BJ (cell line): ENCODE results near the gene ARIH2. TPM values are rescaled to one million over a fixed set of nuclear protein-coding genes. Genes with fewer than 3 reads are reported as not detected.

Source experiments
- CTCF ChIA-PET: fragments of 350-600 bp; formaldehyde crosslinking; extraction: SDS; loops from one replicate; lab custom pipeline; 2021; ENCODE audit warnings: antibody characterized with exemption, inconsistent platforms; lab: Yijun Ruan, JAX
- POLR2A ChIA-PET: fragments of 300-600 bp; sonication (Branson Sonifier 250); formaldehyde crosslinking; extraction: SDS; loops from one replicate; lab custom pipeline; 2021; ENCODE audit warnings: antibody characterized with exemption; lab: Charles Lee
- DNase-seq: peaks from one replicate; pipeline ENCODE4 v3.0.0-alpha.2; 2011; ENCODE audit warnings: low read depth
- H3K27me3 ChIP-seq: 2 replicates; pipeline ENCODE4 v1.6.0; 2011; ENCODE audit warnings: low read length; ENCODE audit not compliant: control insufficient read depth, insufficient read depth
- H3K36me3 ChIP-seq: 2 replicates; pipeline ENCODE4 v1.5.1; 2011; ENCODE audit warnings: low read length; ENCODE audit not compliant: control insufficient read depth, insufficient read depth
- H3K4me3 ChIP-seq: 2 replicates; pipeline ENCODE4 v1.5.1; 2011; ENCODE audit warnings: low read depth, mild to moderate bottlenecking, control low read depth, low read length
- polyA plus RNA-seq: library from polyadenylated mRNA; depleted of rRNA; stranded (reverse); fragments of >200 nt; gene quantifications from 2 replicates; pipeline ENCODE4 v1.2.3, GENCODE V29; 2011
- TF ChIP-seq, protein P1 (sequence below): IDR thresholded peaks from 2 replicates; pipeline ENCODE4 v1.5.1; 2011; ENCODE audit warnings: low read depth, mild to moderate bottlenecking, control low read depth, inconsistent platforms, low read length, moderate library complexity; ENCODE audit not compliant: insufficient read depth

Gene ARIH2
- polyA plus RNA-seq, 1 experiment: 96.7 TPM

DNA sequence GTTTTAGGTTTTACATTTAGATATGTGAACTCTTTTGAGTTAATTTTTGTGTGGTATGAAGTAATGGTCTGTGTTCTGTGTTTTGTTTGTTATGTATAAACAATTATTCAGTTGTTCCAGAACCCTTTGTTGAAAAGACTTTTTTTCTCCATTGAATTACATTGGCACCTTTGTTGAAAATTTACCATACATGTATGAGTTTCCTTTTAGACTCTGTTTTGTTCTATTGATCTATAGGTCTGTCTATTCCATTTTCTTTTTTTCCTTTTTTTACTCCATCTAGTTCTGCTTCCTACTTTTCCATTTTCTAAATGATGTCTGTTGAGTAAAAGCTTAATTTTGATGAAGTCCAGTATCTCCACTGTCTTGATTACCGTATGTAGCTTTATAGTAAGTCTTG is 31.4 kb downstream of the ARIH2 start:
- ChIA-PET POLR2A (interaction anchor here (0.7 kb wide), 1 partner anchor 403 kb away, joined by 3 read pairs; no protein-coding TSS in a partner anchor), CTCF (interaction anchor here (1.7 to 2.0 kb wide), 2 partner anchors 11 to 210 kb away, joined by 4 to 5 read pairs; no protein-coding TSS in a partner anchor)
- peaks cover 2% of the 10 kb centered on the region; the same call in 1 of the 2 replicates for H3K36me3 ChIP-seq
- TF ChIP-seq, protein P1, sequence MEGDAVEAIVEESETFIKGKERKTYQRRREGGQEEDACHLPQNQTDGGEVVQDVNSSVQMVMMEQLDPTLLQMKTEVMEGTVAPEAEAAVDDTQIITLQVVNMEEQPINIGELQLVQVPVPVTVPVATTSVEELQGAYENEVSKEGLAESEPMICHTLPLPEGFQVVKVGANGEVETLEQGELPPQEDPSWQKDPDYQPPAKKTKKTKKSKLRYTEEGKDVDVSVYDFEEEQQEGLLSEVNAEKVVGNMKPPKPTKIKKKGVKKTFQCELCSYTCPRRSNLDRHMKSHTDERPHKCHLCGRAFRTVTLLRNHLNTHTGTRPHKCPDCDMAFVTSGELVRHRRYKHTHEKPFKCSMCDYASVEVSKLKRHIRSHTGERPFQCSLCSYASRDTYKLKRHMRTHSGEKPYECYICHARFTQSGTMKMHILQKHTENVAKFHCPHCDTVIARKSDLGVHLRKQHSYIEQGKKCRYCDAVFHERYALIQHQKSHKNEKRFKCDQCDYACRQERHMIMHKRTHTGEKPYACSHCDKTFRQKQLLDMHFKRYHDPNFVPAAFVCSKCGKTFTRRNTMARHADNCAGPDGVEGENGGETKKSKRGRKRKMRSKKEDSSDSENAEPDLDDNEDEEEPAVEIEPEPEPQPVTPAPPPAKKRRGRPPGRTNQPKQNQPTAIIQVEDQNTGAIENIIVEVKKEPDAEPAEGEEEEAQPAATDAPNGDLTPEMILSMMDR: no peak
- no peak overlapping the region for H3K4me3 ChIP-seq
- no peak for DNase-seq
- no peaks in the 10 kb centered on the region for H3K27me3 ChIP-seq

DNA sequence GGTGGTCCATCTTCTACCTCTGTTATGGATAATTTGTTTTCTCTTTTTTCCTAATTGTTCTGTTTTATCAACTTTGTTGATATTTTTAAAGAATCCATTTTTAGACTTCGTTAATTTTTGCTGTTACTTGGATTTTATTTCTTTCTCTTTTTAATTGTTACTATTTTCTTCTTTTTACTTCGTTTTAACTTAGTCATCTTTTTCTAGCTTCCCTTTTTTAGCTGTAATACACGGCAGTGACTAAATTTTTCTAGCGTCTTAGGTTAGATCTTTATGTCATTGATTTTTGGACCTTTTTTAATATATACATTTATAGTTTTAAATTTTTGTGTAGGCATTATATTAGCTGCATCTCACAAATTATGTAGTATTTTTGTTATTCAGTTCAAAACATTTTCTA is 33.1 kb downstream of the ARIH2 start:
- CTCF ChIA-PET: interaction anchor here (0.6 to 2.0 kb wide), 7 partner anchors 8 to 212 kb away, joined by 3 to 6 read pairs (median 3); no protein-coding TSS in a partner anchor

DNA sequence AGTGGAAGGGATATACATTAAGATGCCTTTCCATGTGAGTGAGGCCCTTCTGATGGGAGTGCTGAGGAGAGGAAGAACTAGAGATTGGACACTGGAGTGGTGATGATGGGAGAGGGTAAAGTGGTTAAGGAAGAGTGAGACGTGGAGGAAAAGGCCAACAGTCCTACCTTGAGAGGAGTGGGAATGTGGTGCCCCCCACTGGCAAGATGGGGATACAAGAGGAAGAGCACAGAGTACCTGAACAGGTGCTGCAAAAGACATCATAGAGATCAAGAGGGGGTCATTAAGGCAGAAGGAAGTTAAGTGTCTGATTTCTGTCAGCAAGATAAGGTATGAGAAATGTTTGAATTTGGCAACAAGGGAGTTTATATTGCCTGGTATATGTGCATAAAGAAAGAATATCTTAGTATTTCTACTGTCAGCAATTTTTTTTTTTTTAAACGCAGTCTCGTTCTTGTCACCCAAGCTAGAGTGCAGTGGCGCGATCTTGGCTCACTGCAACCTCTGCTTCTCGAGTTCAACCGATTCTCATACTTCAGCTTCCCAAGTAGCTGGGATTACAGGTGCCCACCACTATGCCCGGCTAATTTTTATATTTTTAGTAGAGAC is 34.0 kb downstream of the ARIH2 start:
- Histone ChIP-seq H3K36me3 (no peaks in the 10 kb centered on the region; the same call in 1 of the 2 replicates), H3K4me3 (no peak overlapping the region), H3K27me3 (no peaks in the 10 kb centered on the region)
- TF ChIP-seq, protein P1: no peak; the same call in 1 of the 2 replicates
- CTCF ChIA-PET: interaction anchor here (1.2 to 1.9 kb wide), 4 partner anchors 9 to 213 kb away, joined by 3 to 6 read pairs (median 3); no protein-coding TSS in a partner anchor
- no peak for DNase-seq
- POLR2A ChIA-PET: no interaction called here

More for the DNA sequence above, 33.1 kb downstream of the ARIH2 start:
- no peaks in the 10 kb centered on the region for H3K27me3 ChIP-seq
- H3K36me3 ChIP-seq: peaks cover under 1% of the 10 kb centered on the region; the same call in 1 of the 2 replicates
- POLR2A ChIA-PET: no interaction called here
- H3K4me3 ChIP-seq: no peak overlapping the region
- TF ChIP-seq, protein P1: no peak
- no peak for DNase-seq

DNA sequence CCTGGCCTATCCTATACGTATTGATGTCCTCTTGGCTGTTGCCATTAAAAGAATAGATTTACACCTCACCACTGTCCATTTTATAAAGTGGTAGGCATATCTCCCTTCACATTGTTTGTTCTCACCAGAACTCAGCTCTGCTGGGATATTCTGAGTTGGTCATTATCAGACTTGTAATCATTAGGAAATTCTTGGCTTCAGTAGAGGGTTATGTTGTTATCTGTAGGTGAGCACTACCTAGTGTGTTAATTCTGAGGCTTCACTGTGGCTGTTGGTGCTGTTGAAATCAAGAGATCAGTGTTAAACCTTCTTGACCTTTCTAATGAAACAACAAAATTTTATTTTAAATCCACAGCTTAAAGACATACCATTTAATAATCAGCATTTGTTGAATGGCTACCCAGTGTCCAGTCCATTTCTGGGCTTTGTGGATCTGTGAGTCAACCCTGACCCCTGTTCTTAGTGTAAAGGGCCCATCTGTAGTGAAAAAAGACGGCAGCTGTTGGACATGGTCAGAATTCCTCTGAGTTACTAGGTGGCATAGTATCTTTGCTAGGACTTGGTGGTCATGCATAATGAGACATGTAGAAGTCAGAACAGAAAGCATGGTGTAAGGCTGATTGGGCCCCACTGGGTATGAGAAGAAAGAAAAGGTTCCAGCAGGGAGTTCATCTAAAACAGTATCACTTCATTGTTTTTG is 38.5 kb downstream of the ARIH2 start:
- Histone ChIP-seq H3K27me3 (no peaks in the 10 kb centered on the region), H3K36me3 (no peaks in the 10 kb centered on the region; the same call in 1 of the 2 replicates), H3K4me3 (no peak overlapping the region)
- ChIA-PET CTCF (no interaction called here), POLR2A (no interaction called here)
- TF ChIP-seq, protein P1: no peak
- no peak for DNase-seq

DNA sequence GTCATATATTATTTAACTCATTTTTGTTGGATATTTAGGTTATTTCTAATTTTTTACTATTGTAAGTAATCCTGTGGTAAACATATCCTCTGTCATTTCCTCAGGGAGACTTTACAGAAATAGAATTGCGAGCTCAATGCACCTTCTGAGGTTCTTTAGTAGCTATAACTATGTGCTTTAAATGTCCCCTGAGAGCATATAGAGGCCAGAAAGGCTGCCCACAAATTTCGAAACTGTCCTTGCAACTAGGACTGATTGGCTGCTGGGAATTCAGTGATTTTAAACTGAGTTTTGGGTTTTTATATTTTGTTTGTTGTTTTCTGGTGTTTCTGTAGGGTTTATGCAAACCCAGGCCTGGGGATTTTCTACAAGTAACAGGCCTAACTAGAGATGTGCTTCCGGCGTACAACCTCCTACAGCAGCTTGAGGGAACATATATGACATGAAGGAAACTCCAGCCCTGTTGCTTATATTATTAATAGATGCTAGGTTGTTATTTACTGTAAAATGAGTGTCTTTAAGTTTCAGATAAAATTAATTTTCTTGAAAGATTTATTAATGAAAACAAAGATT is 42.3 kb downstream of the ARIH2 start:
- Histone ChIP-seq H3K4me3 (no peak overlapping the region), H3K36me3 (peaks cover 4% of the 10 kb centered on the region; the same call in 1 of the 2 replicates), H3K27me3 (no peaks in the 10 kb centered on the region)
- POLR2A ChIA-PET: no interaction called here
- DNase-seq: no peak
- TF ChIP-seq, protein P1: no peak
- CTCF ChIA-PET: interaction anchor here (0.5 kb wide), 1 partner anchor 49 kb away, joined by 3 read pairs; no protein-coding TSS in a partner anchor
